IMR-90 (cell line): Measurements from ENCODE around the gene SLC38A11. TPM values are rescaled to one million over a fixed set of nuclear protein-coding genes. Genes with fewer than 3 reads are reported as not detected.

Experiments
- ATAC-seq: fragments of 200-7000 bp; cut with Tn5 transposase; 2 replicates; pipeline ENCODE4 v1.9.1; 2020; ENCODE audit warnings: low read depth, mild to moderate bottlenecking, moderate library complexity
- BruUV-seq: library from RNA; stranded (reverse); fragments of 400-500 nt; replicated peaks from 2 replicates; lab custom pipeline; 2021; lab: Mats Ljungman, UMichigan
- CTCF ChIA-PET: fragments of 300-600 bp; formaldehyde crosslinking; extraction: SDS; loops from one replicate; lab custom pipeline; 2021; ENCODE audit warnings: antibody characterized with exemption; lab: Yijun Ruan, JAX
- POLR2A ChIA-PET: fragments of 300-600 bp; sonication (Branson Sonifier 250); formaldehyde crosslinking; loops from one replicate; lab custom pipeline; 2022; ENCODE audit warnings: antibody characterized with exemption; ENCODE audit not compliant: unreplicated experiment; lab: Charles Lee
- DNase-seq: peaks from one replicate; pipeline ENCODE4 v3.0.0; 2013
- H2AFZ ChIP-seq: replicated peaks from 2 replicates; pipeline ENCODE3; 2013; ENCODE audit warnings: low read length, mild to moderate bottlenecking; ENCODE audit not compliant: poor library complexity
- H2AK5ac ChIP-seq: 2 replicates; pipeline ENCODE4 v1.6.1; 2013; ENCODE audit warnings: low read depth, low read length, inconsistent platforms
- H2AK9ac ChIP-seq: replicated peaks from 2 replicates; pipeline ENCODE3; 2013; ENCODE audit warnings: mild to moderate bottlenecking, low read depth, low read length, moderate library complexity; ENCODE audit not compliant: poor library complexity
- H2BK120ac ChIP-seq: 2 replicates; pipeline ENCODE4 v1.6.1; 2013; ENCODE audit warnings: low read depth, low read length, inconsistent platforms
- H2BK15ac ChIP-seq: 3 replicates; pipeline ENCODE4 v1.6.1; 2013; ENCODE audit warnings: low read depth, low read length, inconsistent platforms
- H2BK20ac ChIP-seq: 2 replicates; pipeline ENCODE4 v1.6.1; 2013; ENCODE audit warnings: low read depth, mild to moderate bottlenecking, inconsistent platforms, low read length, moderate library complexity
- H2BK5ac ChIP-seq: 2 replicates; pipeline ENCODE4 v1.6.1; 2013; ENCODE audit warnings: mild to moderate bottlenecking, low read depth, low read length, inconsistent platforms; ENCODE audit not compliant: poor library complexity, severe bottlenecking
- H3K14ac ChIP-seq: replicated peaks from 2 replicates; pipeline ENCODE4 v1.6.1; 2013; ENCODE audit warnings: low read depth, low read length, inconsistent platforms
- H3K18ac ChIP-seq: 2 replicates; pipeline ENCODE4 v1.6.1; 2013; ENCODE audit warnings: low read depth, low read length, control low read depth
- H3K23ac ChIP-seq: 2 replicates; pipeline ENCODE4 v1.6.1; 2013; ENCODE audit warnings: low read depth, low read length, inconsistent platforms
- H3K27ac ChIP-seq: 2 replicates; pipeline ENCODE4 v1.5.1; 2013; ENCODE audit warnings: mild to moderate bottlenecking, control low read depth, low read length; ENCODE audit not compliant: insufficient read depth
- H3K27me3 ChIP-seq: 2 replicates; pipeline ENCODE4 v1.6.1; 2013; ENCODE audit warnings: low read length; ENCODE audit not compliant: control insufficient read depth, insufficient read depth
- H3K36me3 ChIP-seq: 2 replicates; pipeline ENCODE4 v1.6.1; 2013; ENCODE audit warnings: low read length, mixed read lengths; ENCODE audit not compliant: control insufficient read depth, insufficient read depth
- H3K4ac ChIP-seq: 2 replicates; pipeline ENCODE4 v1.6.1; 2013; ENCODE audit warnings: low read depth, low read length, inconsistent platforms
- H3K4me1 ChIP-seq: 2 replicates; pipeline ENCODE4 v1.6.1; 2013; ENCODE audit warnings: low read length, mixed read lengths; ENCODE audit not compliant: control insufficient read depth, insufficient read depth
- H3K4me2 ChIP-seq: 2 replicates; pipeline ENCODE4 v1.6.1; 2013; ENCODE audit warnings: low read depth, mild to moderate bottlenecking, control low read depth, low read length, moderate library complexity
- H3K4me3 ChIP-seq: 2 replicates; pipeline ENCODE4 v1.5.1; 2013; ENCODE audit warnings: low read depth, mild to moderate bottlenecking, control low read depth, low read length, moderate library complexity; ENCODE audit not compliant: insufficient read depth
- H3K56ac ChIP-seq: 2 replicates; pipeline ENCODE4 v1.6.1; 2013; ENCODE audit warnings: low read length, inconsistent platforms; ENCODE audit not compliant: insufficient read depth; ENCODE audit errors: extremely low read depth
- H3K79me1 ChIP-seq, 2 experiments: 2 replicates each; pipeline ENCODE4 v1.6.1; 2013; ENCODE audit warnings: low read length in 2 of 2, inconsistent platforms in 1 of 2, low read depth in 1 of 2
- H3K9ac ChIP-seq: 2 replicates; pipeline ENCODE4 v1.6.1; 2013; ENCODE audit warnings: low read depth, low read length, control low read depth
- H3K9me1 ChIP-seq: 2 replicates; pipeline ENCODE4 v1.6.1; 2013; ENCODE audit warnings: low read length, inconsistent platforms; ENCODE audit not compliant: insufficient read depth
- H3K9me3 ChIP-seq: 2 replicates; pipeline ENCODE4 v1.6.1; 2013; ENCODE audit warnings: low read length; ENCODE audit not compliant: control insufficient read depth, insufficient read depth
- H4K20me1 ChIP-seq: 2 replicates; pipeline ENCODE4 v1.6.1; 2013; ENCODE audit warnings: low read length, inconsistent platforms; ENCODE audit not compliant: insufficient read depth
- H4K5ac ChIP-seq: 2 replicates; pipeline ENCODE4 v1.6.1; 2013; ENCODE audit warnings: mild to moderate bottlenecking, low read depth, low read length, control low read depth
- H4K8ac ChIP-seq, 2 experiments: 2 replicates each; pipeline ENCODE4 v1.6.1; 2013; ENCODE audit warnings: low read depth in 2 of 2, low read length in 2 of 2, control low read depth in 1 of 2, inconsistent platforms in 1 of 2
- H4K91ac ChIP-seq: 2 replicates; pipeline ENCODE4 v1.6.1; 2013; ENCODE audit warnings: low read depth, low read length, inconsistent platforms; ENCODE audit not compliant: insufficient read depth
- CEBPB ChIP-seq: IDR thresholded peaks from 2 replicates; pipeline ENCODE4 v1.6.1; 2012; ENCODE audit warnings: low read depth, low read length, improper control_type of control experiment
- CHD1 ChIP-seq: IDR thresholded peaks from 2 replicates; pipeline ENCODE4 v1.6.1; 2012; ENCODE audit warnings: low read depth, low read length, improper control_type of control experiment
- ELK1 ChIP-seq: fragments of 150-350 bp; IDR thresholded peaks from 2 replicates; pipeline ENCODE4 v1.6.1; 2016; ENCODE audit warnings: low read depth, mild to moderate bottlenecking, low read length, moderate library complexity, borderline replicate concordance
- FOS ChIP-seq: fragments of 150-350 bp; IDR thresholded peaks from 2 replicates; pipeline ENCODE4 v1.6.1; 2016; ENCODE audit warnings: low read depth, low read length
- MAFK ChIP-seq: IDR thresholded peaks from 2 replicates; pipeline ENCODE4 v1.6.1; 2012; ENCODE audit warnings: low read depth, low read length, improper control_type of control experiment
- MAZ ChIP-seq: IDR thresholded peaks from 2 replicates; pipeline ENCODE4 v1.6.1; 2012; ENCODE audit warnings: low read depth, mild to moderate bottlenecking, low read length, improper control_type of control experiment, moderate library complexity, borderline replicate concordance
- MXI1 ChIP-seq: IDR thresholded peaks from 2 replicates; pipeline ENCODE4 v1.6.1; 2012; ENCODE audit warnings: low read depth, mild to moderate bottlenecking, low read length, moderate library complexity, borderline replicate concordance
- NFE2L2 ChIP-seq: fragments of 150-350 bp; IDR thresholded peaks from 2 replicates; pipeline ENCODE4 v1.6.1; 2016; ENCODE audit warnings: low read depth, mild to moderate bottlenecking, low read length
- POLR2A ChIP-seq: IDR thresholded peaks from 2 replicates; pipeline ENCODE4 v1.6.1; 2012; ENCODE audit warnings: mild to moderate bottlenecking, low read depth, low read length
- RAD21 ChIP-seq: IDR thresholded peaks from 2 replicates; pipeline ENCODE4 v1.6.1; 2012; ENCODE audit warnings: low read length, improper control_type of control experiment
- RCOR1 ChIP-seq: IDR thresholded peaks from 2 replicates; pipeline ENCODE4 v1.6.1; 2012; ENCODE audit warnings: mild to moderate bottlenecking, low read length, improper control_type of control experiment; ENCODE audit not compliant: insufficient replicate concordance
- RFX5 ChIP-seq: IDR thresholded peaks from 2 replicates; pipeline ENCODE4 v1.8.0; 2012; ENCODE audit warnings: low read depth, mild to moderate bottlenecking, low read length, moderate library complexity
- WGBS, 2 experiments: methylation state at CpG; one replicate each; pipeline versions ENCODE4 v1.1.5 to v1.1.7; 2013; ENCODE audit warnings: missing lambda C conversion rate in 2 of 2; ENCODE audit not compliant: insufficient read length in 1 of 2; ENCODE audit errors: extremely low coverage in 2 of 2; 5-methylcytosine and 5-hydroxymethylcytosine counted together
- dilution Hi-C: fragments of 300-500 bp; cut with HindIII; formaldehyde crosslinking; loops from one replicate; pipeline ENCODE4 v1.14.3; 2018; ENCODE audit warnings: low sequenced_read_pairs; ENCODE audit not compliant: unreplicated experiment
- in situ Hi-C: fragments of 300-500 bp; cut with MboI; formaldehyde crosslinking; loops from 3 replicates; pipeline ENCODE4 v1.14.3; 2019; ENCODE audit warnings: low sequenced_read_pairs, inconsistent platforms, mixed read lengths
- intact Hi-C: fragments of 100-400 bp; cut with micrococcal nuclease; formaldehyde crosslinking; loops from 2 replicates; pipeline ENCODE4 v1.10.0; 2022
- polyA plus RNA-seq, 3 experiments: library from polyadenylated mRNA; depleted of rRNA; stranded (reverse); fragments of >200 nt; gene quantifications; 2 replicates each; pipeline ENCODE4 v1.2.3, GENCODE V29; 2012; ENCODE audit warnings: low replicate concordance in 1 of 3
- total RNA-seq: library from RNA; depleted of rRNA; stranded (reverse); fragments of >200 nt; gene quantifications from 2 replicates; pipeline ENCODE4 v1.2.3, GENCODE V29; 2012
- TF ChIP-seq, protein P1 (sequence below): fragments of 150-350 bp; IDR thresholded peaks from 2 replicates; pipeline ENCODE4 v1.6.1; 2017; ENCODE audit warnings: mild to moderate bottlenecking, antibody characterized with exemption, low read length, low read depth

Gene SLC38A11
- total and polyA plus RNA-seq, 2 of the 4 experiments (the other 2 are of a cell fraction): 0.18 to 0.21 TPM

DNA sequence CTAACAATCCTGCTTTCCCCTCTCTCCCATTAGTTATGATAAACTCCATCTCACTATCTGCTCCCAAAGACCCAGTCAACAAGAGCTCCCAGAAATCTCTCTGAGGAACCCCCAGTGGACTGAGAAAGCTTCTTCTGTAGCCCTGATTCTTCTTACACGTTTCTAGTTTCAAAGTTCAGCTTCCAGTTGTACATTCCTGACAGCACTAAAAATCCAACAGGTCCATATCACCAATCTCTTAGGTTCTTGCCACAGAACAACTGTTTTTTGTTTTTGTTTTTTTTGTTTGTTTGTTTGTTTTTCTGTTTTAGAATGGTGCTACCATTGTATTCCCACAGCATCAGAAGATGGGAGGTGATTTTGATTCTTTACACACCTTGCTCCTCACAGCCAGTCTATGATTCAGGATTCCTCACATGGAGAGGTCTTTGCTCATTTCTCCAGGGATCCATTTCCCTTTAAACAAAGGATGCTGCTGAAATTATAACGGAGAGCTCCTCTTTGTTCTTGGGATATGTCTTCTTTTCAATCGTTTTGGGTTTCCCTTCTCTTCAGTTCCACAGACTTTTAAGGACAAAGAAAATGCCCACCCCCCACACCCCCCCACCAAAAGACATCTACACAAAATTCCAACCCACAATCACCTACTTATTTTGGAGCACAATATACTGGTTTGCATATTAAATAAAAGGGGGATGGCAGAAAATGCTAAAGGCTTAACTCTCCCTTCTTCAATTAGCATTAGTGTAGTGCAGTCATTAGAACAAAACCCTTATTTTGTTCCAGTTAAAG, 57.7 kb downstream of the SLC38A11 start:
- Histone ChIP-seq H3K56ac (no peak overlapping the region), H3K23ac (peak overlapping the region; percentile 46; the same call in 1 of the 2 replicates), H3K18ac (peak overlapping the region; percentile 86; the same call in 1 of the 2 replicates), H2AK5ac (peak overlapping the region; percentile 56; the same call in 1 of the 2 replicates), H4K5ac (peak overlapping the region; percentile 9; the same call in 1 of the 2 replicates), H3K27me3 (no peaks in the 10 kb centered on the region), H4K8ac (peak overlapping the region; percentile 60 to 76; a peak in 3 of 4 replicates), H4K20me1 (no peaks in the 10 kb centered on the region), H3K4me3 (no peak overlapping the region), H3K4me2 (no peak overlapping the region), H3K9me3 (no peaks in the 10 kb centered on the region), H3K4me1 (peaks cover 5% of the 10 kb centered on the region), H3K14ac (peak overlapping the region; percentile 81; the same call in 1 of the 2 replicates), H3K27ac (peak overlapping the region; percentile 57; the same call in 1 of the 2 replicates), H2BK20ac (peak overlapping the region; percentile 89; the same call in 1 of the 2 replicates), H2BK15ac (peak overlapping the region; percentile 92; the same call in 2 of the 3 replicates), H3K4ac (peak overlapping the region; percentile 56), H3K9ac (no peak overlapping the region), H2BK5ac (peak overlapping the region; percentile 87), H2AFZ (no peak overlapping the region), H3K9me1 (0 out of 2 replicates have a peak, but pooled peaks cover 6% of the 10 kb centered on the region), H3K79me1 (no peaks in the 10 kb centered on the region; a peak in 1 of 4 replicates), H4K91ac (peak overlapping the region; percentile 76), H2AK9ac (peak overlapping the region; percentile 76), H3K36me3 (no peaks in the 10 kb centered on the region), H2BK120ac (peak overlapping the region; percentile 84; the same call in 1 of the 2 replicates)
- DNase-seq (no peak), ATAC-seq (no peak)
- no TSS peak for BruUV-seq
- dilution Hi-C loops (no loop called here), in situ Hi-C loops (no loop called here), intact Hi-C loops (no loop called here)
- ChIA-PET CTCF (interaction anchor here (0.8 to 1.1 kb wide), 2 partner anchors 10 to 12 kb away, joined by 3 to 4 read pairs; no protein-coding TSS in a partner anchor), POLR2A (interaction anchor here (0.6 kb wide), 1 partner anchor 23 kb away, joined by 3 read pairs; no protein-coding TSS in a partner anchor)
- WGBS, 2 experiments: no CpG with 5 or more reads among the region's 3 CpGs
- TF ChIP-seq RAD21 (no peak), CEBPB (no peak), RCOR1 (no peak), ELK1 (no peak), MAFK (no peak), CHD1 (no peak), MAZ (no peak), NFE2L2 (no peak), FOS (no peak), POLR2A (no peak), RFX5 (no peak), MXI1 (no peak)
- TF ChIP-seq, protein P1, sequence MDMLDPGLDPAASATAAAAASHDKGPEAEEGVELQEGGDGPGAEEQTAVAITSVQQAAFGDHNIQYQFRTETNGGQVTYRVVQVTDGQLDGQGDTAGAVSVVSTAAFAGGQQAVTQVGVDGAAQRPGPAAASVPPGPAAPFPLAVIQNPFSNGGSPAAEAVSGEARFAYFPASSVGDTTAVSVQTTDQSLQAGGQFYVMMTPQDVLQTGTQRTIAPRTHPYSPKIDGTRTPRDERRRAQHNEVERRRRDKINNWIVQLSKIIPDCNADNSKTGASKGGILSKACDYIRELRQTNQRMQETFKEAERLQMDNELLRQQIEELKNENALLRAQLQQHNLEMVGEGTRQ: no peak
